HEK293 (cell line): ENCODE measurements around the gene ADCY4.

Experiments
- CTCF ChIA-PET: fragments of 350-600 bp; formaldehyde crosslinking; extraction: SDS; loops from one replicate; lab custom pipeline; 2021; ENCODE audit warnings: antibody characterized with exemption; lab: Yijun Ruan, JAX
- POLR2A ChIA-PET: fragments of 300-600 bp; formaldehyde crosslinking; extraction: SDS; loops from one replicate; lab custom pipeline; 2020; ENCODE audit warnings: antibody characterized with exemption, inconsistent platforms; lab: Yijun Ruan, JAX
- H3K27ac ChIP-seq: fragments of 200-500 bp; sonication (Bioruptor generic); 2 replicates; pipeline ENCODE4 v1.5.1; 2014; ENCODE audit warnings: low read depth, low read length, control low read depth, inconsistent platforms; ENCODE audit errors: extremely low read depth
- H3K36me3 ChIP-seq, 2 experiments: fragments of 200-500 bp in 1 of 2; sonication (Bioruptor generic) in 1 of 2; 1 replicate in 1 of 2; 2 replicates in 1 of 2; pipeline ENCODE4 v1.5.1; 2014 to 2017; ENCODE audit warnings: inconsistent platforms in 2 of 2, low read length in 2 of 2; ENCODE audit not compliant: control insufficient read depth in 2 of 2, insufficient read depth in 1 of 2
- H3K4me1 ChIP-seq: fragments of 200-500 bp; sonication (Bioruptor generic); 2 replicates; pipeline ENCODE4 v1.5.1; 2014; ENCODE audit warnings: mild to moderate bottlenecking, low read length, inconsistent platforms; ENCODE audit not compliant: control insufficient read depth, insufficient read depth
- H3K4me3 ChIP-seq: 2 replicates; pipeline ENCODE4 v1.5.1; 2011; ENCODE audit warnings: low read depth, mild to moderate bottlenecking, control low read depth, low read length, moderate library complexity
- H3K9me3 ChIP-seq: fragments of 200-500 bp; sonication (Bioruptor generic); 2 replicates; pipeline ENCODE4 v1.5.1; 2014; ENCODE audit warnings: low read depth, low read length, inconsistent platforms; ENCODE audit not compliant: control insufficient read depth, insufficient read depth
- BCL11A ChIP-seq: fragments of 450-650 bp; formaldehyde crosslinking; IDR thresholded peaks from 2 replicates; pipeline ENCODE4 v1.5.1; 2016; ENCODE audit warnings: low read depth, missing biosample characterization, missing genetic modification characterization
- IKZF3 ChIP-seq: fragments of 450-650 bp; IDR thresholded peaks from 2 replicates; pipeline ENCODE4 v1.5.0; 2018; ENCODE audit warnings: missing biosample characterization, mild to moderate bottlenecking, missing genetic modification characterization, moderate library complexity
- INSM2 ChIP-seq: fragments of 450-650 bp; formaldehyde crosslinking; IDR thresholded peaks from 2 replicates; pipeline ENCODE4 v1.5.1; 2016; ENCODE audit warnings: missing biosample characterization, missing genetic modification characterization
- KLF16 ChIP-seq: fragments of 450-650 bp; formaldehyde crosslinking; IDR thresholded peaks from 2 replicates; pipeline ENCODE4 v1.5.1; 2017; ENCODE audit warnings: missing biosample characterization, missing genetic modification characterization
- SP2 ChIP-seq: fragments of 450-650 bp; formaldehyde crosslinking; IDR thresholded peaks from 2 replicates; pipeline ENCODE4 v1.5.1; 2016; ENCODE audit warnings: missing biosample characterization, missing genetic modification characterization
- SP7 ChIP-seq: fragments of 450-650 bp; formaldehyde crosslinking; IDR thresholded peaks from 2 replicates; pipeline ENCODE4 v1.5.1; 2016; ENCODE audit warnings: missing biosample characterization, missing genetic modification characterization
- ZBTB17 ChIP-seq: fragments of 450-650 bp; formaldehyde crosslinking; IDR thresholded peaks from 2 replicates; pipeline ENCODE4 v1.5.1; 2016; ENCODE audit warnings: missing biosample characterization, missing genetic modification characterization
- ZBTB21 ChIP-seq: fragments of 450-650 bp; formaldehyde crosslinking; IDR thresholded peaks from 2 replicates; pipeline ENCODE4 v1.5.1; 2017; ENCODE audit warnings: missing biosample characterization, missing genetic modification characterization
- ZBTB48 ChIP-seq: fragments of 450-650 bp; formaldehyde crosslinking; IDR thresholded peaks from 2 replicates; pipeline ENCODE4 v1.5.1; 2016; ENCODE audit warnings: missing biosample characterization, missing genetic modification characterization
- ZBTB49 ChIP-seq: fragments of 450-650 bp; formaldehyde crosslinking; IDR thresholded peaks from 2 replicates; pipeline ENCODE4 v1.5.1; 2016; ENCODE audit warnings: missing biosample characterization, missing genetic modification characterization, low read depth
- ZBTB7A ChIP-seq: fragments of 450-650 bp; formaldehyde crosslinking; IDR thresholded peaks from 2 replicates; pipeline ENCODE4 v1.5.1; 2016; ENCODE audit warnings: low read depth, missing biosample characterization, missing genetic modification characterization
- ZBTB8A ChIP-seq: fragments of 450-650 bp; formaldehyde crosslinking; IDR thresholded peaks from 2 replicates; pipeline ENCODE4 v1.5.1; 2016; ENCODE audit warnings: missing biosample characterization, missing genetic modification characterization
- ZFP69B ChIP-seq: fragments of 450-650 bp; formaldehyde crosslinking; IDR thresholded peaks from 2 replicates; pipeline ENCODE4 v1.5.1; 2016; ENCODE audit warnings: missing biosample characterization, missing genetic modification characterization
- ZIC2 ChIP-seq: fragments of 450-650 bp; formaldehyde crosslinking; IDR thresholded peaks from 2 replicates; pipeline ENCODE4 v1.5.1; 2016; ENCODE audit warnings: missing biosample characterization, missing genetic modification characterization
- ZNF114 ChIP-seq: fragments of 450-650 bp; formaldehyde crosslinking; IDR thresholded peaks from 2 replicates; pipeline ENCODE4 v1.5.0; 2017; ENCODE audit warnings: missing biosample characterization, missing genetic modification characterization
- ZNF155 ChIP-seq: fragments of 450-650 bp; formaldehyde crosslinking; IDR thresholded peaks from 2 replicates; pipeline ENCODE4 v1.5.1; 2016; ENCODE audit warnings: missing biosample characterization, missing genetic modification characterization
- ZNF335 ChIP-seq: fragments of 450-650 bp; formaldehyde crosslinking; conservative IDR thresholded peaks from 2 replicates; pipeline ENCODE4 v1.5.1; 2016; ENCODE audit warnings: missing biosample characterization, missing genetic modification characterization
- ZNF341 ChIP-seq: fragments of 450-650 bp; formaldehyde crosslinking; IDR thresholded peaks from 2 replicates; pipeline ENCODE4; 2016; ENCODE audit warnings: low read depth, missing biosample characterization, missing genetic modification characterization
- ZNF394 ChIP-seq: fragments of 450-650 bp; formaldehyde crosslinking; IDR thresholded peaks from 2 replicates; pipeline ENCODE4 v1.5.1; 2016; ENCODE audit warnings: missing biosample characterization, missing genetic modification characterization, mild to moderate bottlenecking, moderate library complexity, borderline replicate concordance
- ZNF621 ChIP-seq: fragments of 450-650 bp; formaldehyde crosslinking; IDR thresholded peaks from 2 replicates; pipeline ENCODE4 v1.5.1; 2017; ENCODE audit warnings: missing biosample characterization, missing genetic modification characterization
- ZNF747 ChIP-seq: fragments of 450-650 bp; formaldehyde crosslinking; IDR thresholded peaks from 2 replicates; pipeline ENCODE4 v1.5.1; 2016; ENCODE audit warnings: missing biosample characterization, missing genetic modification characterization
- ZNF777 ChIP-seq: fragments of 450-650 bp; formaldehyde crosslinking; IDR thresholded peaks from 2 replicates; pipeline ENCODE4 v1.5.1; 2017; ENCODE audit warnings: missing biosample characterization, missing genetic modification characterization, borderline replicate concordance
- ZNF830 ChIP-seq: fragments of 450-650 bp; IDR thresholded peaks from 2 replicates; pipeline ENCODE4 v1.5.0; 2018; ENCODE audit warnings: missing biosample characterization, missing genetic modification characterization, low read depth, mild to moderate bottlenecking, moderate library complexity
- ZSCAN16 ChIP-seq: fragments of 450-650 bp; formaldehyde crosslinking; IDR thresholded peaks from 2 replicates; pipeline ENCODE4 v1.5.1; 2016; ENCODE audit warnings: missing biosample characterization, missing genetic modification characterization
- ZSCAN30 ChIP-seq: fragments of 450-650 bp; IDR thresholded peaks from 2 replicates; pipeline ENCODE4 v1.5.1; 2018; ENCODE audit warnings: missing biosample characterization, mild to moderate bottlenecking, missing genetic modification characterization, moderate library complexity
- TF ChIP-seq, protein P1 (sequence below): fragments of 450-650 bp; formaldehyde crosslinking; IDR thresholded peaks from 2 replicates; pipeline ENCODE4 v1.5.1; 2017; ENCODE audit warnings: missing biosample characterization, missing genetic modification characterization
- TF ChIP-seq, protein P2 (sequence below): fragments of 450-650 bp; IDR thresholded peaks from 2 replicates; pipeline ENCODE4 v1.5.1; 2018; ENCODE audit warnings: missing biosample characterization, missing genetic modification characterization
- TF ChIP-seq, protein P3 (sequence below): fragments of 450-650 bp; formaldehyde crosslinking; IDR thresholded peaks from 2 replicates; pipeline ENCODE4 v1.5.1; 2016; ENCODE audit warnings: missing biosample characterization, missing genetic modification characterization

ADCY4 gene

GRCh38 chr14:24367514-24368211 is 32.8 kb upstream of the ADCY4 start, which contains the start of gene NFATC4:
TSS of gene NFATC4 (plus strand) at chr14:24368184. CDS start at chr14:24368341, 157 bp downstream.
- Histone ChIP-seq H3K4me1 (peaks cover 17% of the 10 kb centered on the region), H3K36me3 (peaks cover 0 to 28% of the 10 kb centered on the region in 2 experiments; a peak in 2 of 3 replicates), H3K27ac (peak within 1 kb of the TSS; percentile 97), H3K9me3 (no peaks in the 10 kb centered on the region), H3K4me3 (peak within 1 kb of the TSS; percentile 39)
- POLR2A ChIA-PET: no interaction called here
- CTCF ChIA-PET: interaction anchor here (1.0 kb wide), 1 partner anchor 34 kb away, joined by 3 read pairs; no protein-coding TSS in a partner anchor
- TF ChIP-seq ZNF341 (tag by site-specific recombination) (peak; percentile 91), ZBTB49 (tag by site-specific recombination) (no peak), ZSCAN30 (no peak), ZNF777 (no peak), SP7 (tag by site-specific recombination) (no peak), IKZF3 (tag by site-specific recombination) (peak; percentile 67; the same call in 1 of the 2 replicates), ZNF335 (tag by site-specific recombination) (peak; percentile 61), ZNF155 (tag by site-specific recombination) (no peak), ZBTB17 (tag by site-specific recombination) (0 out of 2 replicates have a peak, but pooled peaks have one; percentile 49), ZSCAN16 (tag by site-specific recombination) (peak; percentile 44; the same call in 1 of the 2 replicates), KLF16 (peak; percentile 13; the same call in 1 of the 2 replicates), ZNF394 (0 out of 2 replicates have a peak, but pooled peaks have one; percentile 12), ZBTB7A (no peak), BCL11A (tag by site-specific recombination) (no peak), ZBTB48 (tag by site-specific recombination) (0 out of 2 replicates have a peak, but pooled peaks have one; percentile 4), ZBTB21 (tag by site-specific recombination) (0 out of 2 replicates have a peak, but pooled peaks have one; percentile 7), ZNF114 (no peak), ZFP69B (tag by site-specific recombination) (peak; percentile 96), ZNF621 (no peak), ZIC2 (tag by site-specific recombination) (no peak), ZNF830 (no peak), SP2 (tag by site-specific recombination) (peak; percentile 59), ZNF747 (no peak), ZBTB8A (peak; percentile 80), INSM2 (tag by site-specific recombination) (0 out of 2 replicates have a peak, but pooled peaks have one; percentile 6)
- TF ChIP-seq, protein P1, sequence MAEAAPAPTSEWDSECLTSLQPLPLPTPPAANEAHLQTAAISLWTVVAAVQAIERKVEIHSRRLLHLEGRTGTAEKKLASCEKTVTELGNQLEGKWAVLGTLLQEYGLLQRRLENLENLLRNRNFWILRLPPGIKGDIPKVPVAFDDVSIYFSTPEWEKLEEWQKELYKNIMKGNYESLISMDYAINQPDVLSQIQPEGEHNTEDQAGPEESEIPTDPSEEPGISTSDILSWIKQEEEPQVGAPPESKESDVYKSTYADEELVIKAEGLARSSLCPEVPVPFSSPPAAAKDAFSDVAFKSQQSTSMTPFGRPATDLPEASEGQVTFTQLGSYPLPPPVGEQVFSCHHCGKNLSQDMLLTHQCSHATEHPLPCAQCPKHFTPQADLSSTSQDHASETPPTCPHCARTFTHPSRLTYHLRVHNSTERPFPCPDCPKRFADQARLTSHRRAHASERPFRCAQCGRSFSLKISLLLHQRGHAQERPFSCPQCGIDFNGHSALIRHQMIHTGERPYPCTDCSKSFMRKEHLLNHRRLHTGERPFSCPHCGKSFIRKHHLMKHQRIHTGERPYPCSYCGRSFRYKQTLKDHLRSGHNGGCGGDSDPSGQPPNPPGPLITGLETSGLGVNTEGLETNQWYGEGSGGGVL: peak; percentile 63
- TF ChIP-seq, protein P2, sequence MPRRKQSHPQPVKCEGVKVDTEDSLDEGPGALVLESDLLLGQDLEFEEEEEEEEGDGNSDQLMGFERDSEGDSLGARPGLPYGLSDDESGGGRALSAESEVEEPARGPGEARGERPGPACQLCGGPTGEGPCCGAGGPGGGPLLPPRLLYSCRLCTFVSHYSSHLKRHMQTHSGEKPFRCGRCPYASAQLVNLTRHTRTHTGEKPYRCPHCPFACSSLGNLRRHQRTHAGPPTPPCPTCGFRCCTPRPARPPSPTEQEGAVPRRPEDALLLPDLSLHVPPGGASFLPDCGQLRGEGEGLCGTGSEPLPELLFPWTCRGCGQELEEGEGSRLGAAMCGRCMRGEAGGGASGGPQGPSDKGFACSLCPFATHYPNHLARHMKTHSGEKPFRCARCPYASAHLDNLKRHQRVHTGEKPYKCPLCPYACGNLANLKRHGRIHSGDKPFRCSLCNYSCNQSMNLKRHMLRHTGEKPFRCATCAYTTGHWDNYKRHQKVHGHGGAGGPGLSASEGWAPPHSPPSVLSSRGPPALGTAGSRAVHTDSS (tag by site-specific recombination): no peak
- TF ChIP-seq, protein P3, sequence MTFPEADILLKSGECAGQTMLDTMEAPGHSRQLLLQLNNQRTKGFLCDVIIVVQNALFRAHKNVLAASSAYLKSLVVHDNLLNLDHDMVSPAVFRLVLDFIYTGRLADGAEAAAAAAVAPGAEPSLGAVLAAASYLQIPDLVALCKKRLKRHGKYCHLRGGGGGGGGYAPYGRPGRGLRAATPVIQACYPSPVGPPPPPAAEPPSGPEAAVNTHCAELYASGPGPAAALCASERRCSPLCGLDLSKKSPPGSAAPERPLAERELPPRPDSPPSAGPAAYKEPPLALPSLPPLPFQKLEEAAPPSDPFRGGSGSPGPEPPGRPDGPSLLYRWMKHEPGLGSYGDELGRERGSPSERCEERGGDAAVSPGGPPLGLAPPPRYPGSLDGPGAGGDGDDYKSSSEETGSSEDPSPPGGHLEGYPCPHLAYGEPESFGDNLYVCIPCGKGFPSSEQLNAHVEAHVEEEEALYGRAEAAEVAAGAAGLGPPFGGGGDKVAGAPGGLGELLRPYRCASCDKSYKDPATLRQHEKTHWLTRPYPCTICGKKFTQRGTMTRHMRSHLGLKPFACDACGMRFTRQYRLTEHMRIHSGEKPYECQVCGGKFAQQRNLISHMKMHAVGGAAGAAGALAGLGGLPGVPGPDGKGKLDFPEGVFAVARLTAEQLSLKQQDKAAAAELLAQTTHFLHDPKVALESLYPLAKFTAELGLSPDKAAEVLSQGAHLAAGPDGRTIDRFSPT (tag by site-specific recombination): peak; percentile 43; the same call in 1 of the 2 replicates
